HEK293 (cell line): ENCODE results near the gene TBC1D5.

ENCODE experiments used
- CTCF ChIA-PET: fragments of 350-600 bp; formaldehyde crosslinking; extraction: SDS; loops from one replicate; lab custom pipeline; 2021; ENCODE audit warnings: antibody characterized with exemption; lab: Yijun Ruan, JAX
- POLR2A ChIA-PET: fragments of 300-600 bp; formaldehyde crosslinking; extraction: SDS; loops from one replicate; lab custom pipeline; 2020; ENCODE audit warnings: antibody characterized with exemption, inconsistent platforms; lab: Yijun Ruan, JAX
- H3K27ac ChIP-seq: fragments of 200-500 bp; sonication (Bioruptor generic); 2 replicates; pipeline ENCODE4 v1.5.1; 2014; ENCODE audit warnings: low read depth, low read length, control low read depth, inconsistent platforms; ENCODE audit errors: extremely low read depth
- H3K36me3 ChIP-seq, 2 experiments: fragments of 200-500 bp in 1 of 2; sonication (Bioruptor generic) in 1 of 2; 1 replicate in 1 of 2; 2 replicates in 1 of 2; pipeline ENCODE4 v1.5.1; 2014 to 2017; ENCODE audit warnings: inconsistent platforms in 2 of 2, low read length in 2 of 2; ENCODE audit not compliant: control insufficient read depth in 2 of 2, insufficient read depth in 1 of 2
- H3K4me1 ChIP-seq: fragments of 200-500 bp; sonication (Bioruptor generic); 2 replicates; pipeline ENCODE4 v1.5.1; 2014; ENCODE audit warnings: mild to moderate bottlenecking, low read length, inconsistent platforms; ENCODE audit not compliant: control insufficient read depth, insufficient read depth
- H3K4me3 ChIP-seq: 2 replicates; pipeline ENCODE4 v1.5.1; 2011; ENCODE audit warnings: low read depth, mild to moderate bottlenecking, control low read depth, low read length, moderate library complexity
- H3K9me3 ChIP-seq: fragments of 200-500 bp; sonication (Bioruptor generic); 2 replicates; pipeline ENCODE4 v1.5.1; 2014; ENCODE audit warnings: low read depth, low read length, inconsistent platforms; ENCODE audit not compliant: control insufficient read depth, insufficient read depth
- GLIS1 ChIP-seq: fragments of 450-650 bp; formaldehyde crosslinking; IDR thresholded peaks from 2 replicates; pipeline ENCODE4 v1.5.1; 2016; ENCODE audit warnings: missing biosample characterization, missing genetic modification characterization
- HOXA7 ChIP-seq: sonication (generic); formaldehyde crosslinking; IDR thresholded peaks from 2 replicates; pipeline ENCODE4 v1.8.1; 2022; ENCODE audit warnings: missing genetic modification reagents, borderline replicate concordance
- PATZ1 ChIP-seq: fragments of 450-650 bp; formaldehyde crosslinking; IDR thresholded peaks from 2 replicates; pipeline ENCODE4 v1.5.1; 2016; ENCODE audit warnings: missing biosample characterization, missing genetic modification characterization
- ZBTB48 ChIP-seq: fragments of 450-650 bp; formaldehyde crosslinking; IDR thresholded peaks from 2 replicates; pipeline ENCODE4 v1.5.1; 2016; ENCODE audit warnings: missing biosample characterization, missing genetic modification characterization
- ZNF16 ChIP-seq: fragments of 450-650 bp; formaldehyde crosslinking; IDR thresholded peaks from 2 replicates; pipeline ENCODE4 v1.5.1; 2016; ENCODE audit warnings: low read depth, missing biosample characterization, missing genetic modification characterization
- ZNF184 ChIP-seq: fragments of 450-650 bp; IDR thresholded peaks from 2 replicates; pipeline ENCODE4 v1.5.1; 2018; ENCODE audit warnings: missing biosample characterization, mild to moderate bottlenecking, missing genetic modification characterization
- ZNF2 ChIP-seq: fragments of 450-650 bp; formaldehyde crosslinking; IDR thresholded peaks from 2 replicates; pipeline ENCODE4 v1.5.1; 2016; ENCODE audit warnings: missing biosample characterization, missing genetic modification characterization
- ZNF335 ChIP-seq: fragments of 450-650 bp; formaldehyde crosslinking; conservative IDR thresholded peaks from 2 replicates; pipeline ENCODE4 v1.5.1; 2016; ENCODE audit warnings: missing biosample characterization, missing genetic modification characterization
- ZNF362 ChIP-seq: fragments of 450-650 bp; formaldehyde crosslinking; IDR thresholded peaks from 2 replicates; pipeline ENCODE4 v1.5.1; 2016; ENCODE audit warnings: missing biosample characterization, missing genetic modification characterization
- ZNF426 ChIP-seq: fragments of 450-650 bp; formaldehyde crosslinking; IDR thresholded peaks from 2 replicates; pipeline ENCODE4 v1.5.1; 2017; ENCODE audit warnings: missing biosample characterization, missing genetic modification characterization, mild to moderate bottlenecking, inconsistent platforms, moderate library complexity
- ZNF529 ChIP-seq: fragments of 450-650 bp; formaldehyde crosslinking; IDR thresholded peaks from 2 replicates; pipeline ENCODE4 v1.5.1; 2017; ENCODE audit warnings: missing genetic modification characterization, missing biosample characterization; ENCODE audit not compliant: insufficient replicate concordance
- ZNF548 ChIP-seq: fragments of 450-650 bp; formaldehyde crosslinking; IDR thresholded peaks from 2 replicates; pipeline ENCODE4 v1.5.1; 2016; ENCODE audit warnings: missing biosample characterization, missing genetic modification characterization
- ZNF571 ChIP-seq: fragments of 450-650 bp; formaldehyde crosslinking; IDR thresholded peaks from 2 replicates; pipeline ENCODE4 v1.5.0; 2017; ENCODE audit warnings: missing biosample characterization, missing genetic modification characterization
- ZNF664 ChIP-seq: fragments of 450-650 bp; formaldehyde crosslinking; IDR thresholded peaks from 2 replicates; pipeline ENCODE4 v1.5.1; 2016; ENCODE audit warnings: missing biosample characterization, missing genetic modification characterization
- ZNF747 ChIP-seq: fragments of 450-650 bp; formaldehyde crosslinking; IDR thresholded peaks from 2 replicates; pipeline ENCODE4 v1.5.1; 2016; ENCODE audit warnings: missing biosample characterization, missing genetic modification characterization
- ZXDB ChIP-seq: fragments of 450-650 bp; formaldehyde crosslinking; IDR thresholded peaks from 2 replicates; pipeline ENCODE4 v1.5.1; 2016; ENCODE audit warnings: missing biosample characterization, missing genetic modification characterization
- TF ChIP-seq, protein P1 (sequence below): fragments of 450-650 bp; formaldehyde crosslinking; conservative IDR thresholded peaks from 2 replicates; pipeline ENCODE4 v1.5.1; 2016; ENCODE audit warnings: low read depth, missing biosample characterization, missing genetic modification characterization
- TF ChIP-seq, protein P2 (sequence below): fragments of 450-650 bp; formaldehyde crosslinking; IDR thresholded peaks from 2 replicates; pipeline ENCODE4 v1.5.1; 2016; ENCODE audit warnings: missing biosample characterization, missing genetic modification characterization
- TF ChIP-seq, protein P3 (sequence below): fragments of 450-650 bp; formaldehyde crosslinking; IDR thresholded peaks from 2 replicates; pipeline ENCODE4 v1.5.1; 2016; ENCODE audit warnings: missing biosample characterization, missing genetic modification characterization, low read depth
- TF ChIP-seq, protein P4 (sequence below): fragments of 450-650 bp; IDR thresholded peaks from 2 replicates; pipeline ENCODE4 v1.5.1; 2018; ENCODE audit warnings: missing biosample characterization, mild to moderate bottlenecking, missing genetic modification characterization

The TBC1D5 gene

GRCh38 chr3:17340693-17341092, 401.7 kb downstream of the TBC1D5 start (continued):
- TF ChIP-seq, protein P1, sequence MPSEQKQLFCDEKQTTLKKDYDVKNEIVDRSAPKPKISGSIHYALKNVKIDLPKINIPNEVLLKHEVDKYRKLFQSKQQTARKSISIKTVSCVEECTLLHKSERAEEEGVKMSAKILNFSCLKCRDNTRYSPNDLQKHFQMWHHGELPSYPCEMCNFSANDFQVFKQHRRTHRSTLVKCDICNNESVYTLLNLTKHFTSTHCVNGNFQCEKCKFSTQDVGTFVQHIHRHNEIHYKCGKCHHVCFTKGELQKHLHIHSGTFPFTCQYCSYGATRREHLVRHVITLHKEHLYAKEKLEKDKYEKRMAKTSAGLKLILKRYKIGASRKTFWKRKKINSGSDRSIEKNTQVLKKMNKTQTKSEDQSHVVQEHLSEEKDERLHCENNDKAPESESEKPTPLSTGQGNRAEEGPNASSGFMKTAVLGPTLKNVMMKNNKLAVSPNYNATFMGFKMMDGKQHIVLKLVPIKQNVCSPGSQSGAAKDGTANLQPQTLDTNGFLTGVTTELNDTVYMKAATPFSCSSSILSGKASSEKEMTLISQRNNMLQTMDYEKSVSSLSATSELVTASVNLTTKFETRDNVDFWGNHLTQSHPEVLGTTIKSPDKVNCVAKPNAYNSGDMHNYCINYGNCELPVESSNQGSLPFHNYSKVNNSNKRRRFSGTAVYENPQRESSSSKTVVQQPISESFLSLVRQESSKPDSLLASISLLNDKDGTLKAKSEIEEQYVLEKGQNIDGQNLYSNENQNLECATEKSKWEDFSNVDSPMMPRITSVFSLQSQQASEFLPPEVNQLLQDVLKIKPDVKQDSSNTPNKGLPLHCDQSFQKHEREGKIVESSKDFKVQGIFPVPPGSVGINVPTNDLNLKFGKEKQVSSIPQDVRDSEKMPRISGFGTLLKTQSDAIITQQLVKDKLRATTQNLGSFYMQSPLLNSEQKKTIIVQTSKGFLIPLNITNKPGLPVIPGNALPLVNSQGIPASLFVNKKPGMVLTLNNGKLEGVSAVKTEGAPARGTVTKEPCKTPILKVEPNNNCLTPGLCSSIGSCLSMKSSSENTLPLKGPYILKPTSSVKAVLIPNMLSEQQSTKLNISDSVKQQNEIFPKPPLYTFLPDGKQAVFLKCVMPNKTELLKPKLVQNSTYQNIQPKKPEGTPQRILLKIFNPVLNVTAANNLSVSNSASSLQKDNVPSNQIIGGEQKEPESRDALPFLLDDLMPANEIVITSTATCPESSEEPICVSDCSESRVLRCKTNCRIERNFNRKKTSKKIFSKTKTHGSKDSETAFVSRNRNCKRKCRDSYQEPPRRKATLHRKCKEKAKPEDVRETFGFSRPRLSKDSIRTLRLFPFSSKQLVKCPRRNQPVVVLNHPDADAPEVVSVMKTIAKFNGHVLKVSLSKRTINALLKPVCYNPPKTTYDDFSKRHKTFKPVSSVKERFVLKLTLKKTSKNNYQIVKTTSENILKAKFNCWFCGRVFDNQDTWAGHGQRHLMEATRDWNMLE, result no peak
- TF ChIP-seq ZNF2 (tag by site-specific recombination) (no peak), ZXDB (tag by site-specific recombination) (no peak), ZBTB48 (no peak)

DNA sequence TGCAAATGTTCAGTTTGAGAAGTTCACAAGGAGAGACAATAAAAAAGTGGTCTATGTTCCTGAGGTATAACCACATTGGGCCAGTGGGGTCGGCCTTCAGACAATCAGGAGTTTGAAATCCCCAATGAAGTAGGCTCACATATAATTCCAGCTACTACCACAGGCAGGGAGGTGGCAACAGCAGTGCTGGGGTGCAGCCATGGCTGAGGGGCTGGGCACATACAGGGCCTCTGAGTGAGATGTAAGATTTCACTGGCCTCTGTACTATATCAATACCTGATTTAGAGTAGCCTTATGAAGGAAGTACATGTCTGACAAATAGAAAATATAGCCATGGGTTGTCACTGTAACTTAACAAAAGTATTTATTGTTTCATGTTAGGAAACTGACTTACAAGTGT, 402.2 kb downstream of the TBC1D5 start:
- Histone ChIP-seq H3K36me3 (no peaks in the 10 kb centered on the region), H3K9me3 (no peaks in the 10 kb centered on the region), H3K27ac (no peak overlapping the region), H3K4me3 (no peak overlapping the region), H3K4me1 (no peaks in the 10 kb centered on the region)
- POLR2A ChIA-PET, result no interaction called here
- TF ChIP-seq HOXA7 (CRISPR knock-in tag) (no peak), PATZ1 (tag by site-specific recombination) (no peak)
- TF ChIP-seq, protein P2, sequence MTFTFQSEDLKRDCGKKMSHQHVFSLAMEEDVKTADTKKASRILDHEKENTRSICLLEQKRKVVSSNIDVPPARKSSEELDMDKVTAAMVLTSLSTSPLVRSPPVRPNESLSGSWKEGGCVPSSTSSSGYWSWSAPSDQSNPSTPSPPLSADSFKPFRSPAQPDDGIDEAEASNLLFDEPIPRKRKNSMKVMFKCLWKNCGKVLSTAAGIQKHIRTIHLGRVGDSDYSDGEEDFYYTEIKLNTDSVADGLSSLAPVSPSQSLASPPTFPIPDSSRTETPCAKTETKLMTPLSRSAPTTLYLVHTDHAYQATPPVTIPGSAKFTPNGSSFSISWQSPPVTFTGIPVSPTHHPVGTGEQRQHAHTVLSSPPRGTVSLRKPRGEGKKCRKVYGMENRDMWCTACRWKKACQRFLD (tag by site-specific recombination), result no peak
- CTCF ChIA-PET, result no interaction called here

GRCh38 chr3:17339132-17339575, 403.3 kb downstream of the TBC1D5 start:
- TF ChIP-seq ZNF184 (no peak), ZNF747 (no peak), ZNF362 (tag by site-specific recombination) (no peak), ZNF571 (tag by site-specific recombination) (no peak), ZNF664 (tag by site-specific recombination) (no peak), ZNF529 (tag by site-specific recombination) (no peak), GLIS1 (tag by site-specific recombination) (no peak), ZNF335 (tag by site-specific recombination) (no peak), ZNF16 (tag by site-specific recombination) (no peak), ZNF548 (no peak), ZNF426 (tag by site-specific recombination) (no peak)
- TF ChIP-seq, protein P3, sequence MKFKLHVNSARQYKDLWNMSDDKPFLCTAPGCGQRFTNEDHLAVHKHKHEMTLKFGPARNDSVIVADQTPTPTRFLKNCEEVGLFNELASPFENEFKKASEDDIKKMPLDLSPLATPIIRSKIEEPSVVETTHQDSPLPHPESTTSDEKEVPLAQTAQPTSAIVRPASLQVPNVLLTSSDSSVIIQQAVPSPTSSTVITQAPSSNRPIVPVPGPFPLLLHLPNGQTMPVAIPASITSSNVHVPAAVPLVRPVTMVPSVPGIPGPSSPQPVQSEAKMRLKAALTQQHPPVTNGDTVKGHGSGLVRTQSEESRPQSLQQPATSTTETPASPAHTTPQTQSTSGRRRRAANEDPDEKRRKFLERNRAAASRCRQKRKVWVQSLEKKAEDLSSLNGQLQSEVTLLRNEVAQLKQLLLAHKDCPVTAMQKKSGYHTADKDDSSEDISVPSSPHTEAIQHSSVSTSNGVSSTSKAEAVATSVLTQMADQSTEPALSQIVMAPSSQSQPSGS, result no peak
- TF ChIP-seq, protein P4, sequence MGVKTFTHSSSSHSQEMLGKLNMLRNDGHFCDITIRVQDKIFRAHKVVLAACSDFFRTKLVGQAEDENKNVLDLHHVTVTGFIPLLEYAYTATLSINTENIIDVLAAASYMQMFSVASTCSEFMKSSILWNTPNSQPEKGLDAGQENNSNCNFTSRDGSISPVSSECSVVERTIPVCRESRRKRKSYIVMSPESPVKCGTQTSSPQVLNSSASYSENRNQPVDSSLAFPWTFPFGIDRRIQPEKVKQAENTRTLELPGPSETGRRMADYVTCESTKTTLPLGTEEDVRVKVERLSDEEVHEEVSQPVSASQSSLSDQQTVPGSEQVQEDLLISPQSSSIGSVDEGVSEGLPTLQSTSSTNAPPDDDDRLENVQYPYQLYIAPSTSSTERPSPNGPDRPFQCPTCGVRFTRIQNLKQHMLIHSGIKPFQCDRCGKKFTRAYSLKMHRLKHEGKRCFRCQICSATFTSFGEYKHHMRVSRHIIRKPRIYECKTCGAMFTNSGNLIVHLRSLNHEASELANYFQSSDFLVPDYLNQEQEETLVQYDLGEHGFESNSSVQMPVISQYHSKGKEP (tag by site-specific recombination), result no peak
- TF ChIP-seq, all 188 proteins: peak for 0

More at GRCh38 chr3:17339132-17339575, 403.3 kb downstream of the TBC1D5 start:
- H3K27ac ChIP-seq, result no peak overlapping the region
- H3K4me1 ChIP-seq, result no peaks in the 10 kb centered on the region
- H3K4me3 ChIP-seq, result no peak overlapping the region
- ChIA-PET CTCF (no interaction called here), POLR2A (no interaction called here)
- H3K36me3 ChIP-seq, result no peaks in the 10 kb centered on the region
- H3K9me3 ChIP-seq, result no peaks in the 10 kb centered on the region
